Spleen (tissue), 11 donors: ENCODE measurements around the gene PELI2. TPM values are rescaled to one million over a fixed set of nuclear protein-coding genes. Genes with fewer than 3 reads are reported as not detected.

ENCODE experiments used
- DNase-seq: peaks from one replicate; pipeline ENCODE4 v3.0.0-alpha.2; 2020
- H3K27ac ChIP-seq, 8 donors: fragments of 200-600 bp; sonication (generic) in 7 of 8; 1 replicate in 4 of 8; 2 replicates in 4 of 8; pipeline versions ENCODE4 v1.5.0 to v1.8.0; 2016 to 2021; ENCODE audit warnings: inconsistent platforms in 4 of 8, mild to moderate bottlenecking in 4 of 8, moderate library complexity in 1 of 8
- H3K27me3 ChIP-seq, 7 donors: fragments of 200-600 bp; sonication (generic) in 6 of 7; replicated peaks in 1 of 7; 1 replicate in 4 of 7; 2 replicates in 3 of 7; pipeline versions ENCODE4 v1.5.0 to v1.8.0; 2016 to 2021; ENCODE audit warnings: inconsistent platforms in 3 of 7, mild to moderate bottlenecking in 1 of 7
- H3K36me3 ChIP-seq, 6 donors: fragments of 200-600 bp; sonication (generic) in 5 of 6; 1 replicate in 4 of 6; 2 replicates in 2 of 6; pipeline versions ENCODE4 v1.5.0 to v1.8.0; 2016 to 2021; ENCODE audit warnings: inconsistent platforms in 2 of 6
- H3K4me1 ChIP-seq, 6 donors: fragments of 200-600 bp; sonication (generic) in 5 of 6; 1 replicate in 3 of 6; 2 replicates in 3 of 6; pipeline versions ENCODE4 v1.5.0 to v1.8.0; 2016 to 2021; ENCODE audit warnings: inconsistent platforms in 3 of 6
- H3K4me3 ChIP-seq, 8 donors: fragments of 200-600 bp; sonication (generic) in 7 of 8; 1 replicate in 4 of 8; 2 replicates in 4 of 8; pipeline versions ENCODE4 v1.5.0 to v1.8.0; 2016 to 2021; ENCODE audit warnings: inconsistent platforms in 4 of 8, mild to moderate bottlenecking in 4 of 8, moderate library complexity in 2 of 8
- H3K9me3 ChIP-seq, 8 donors: fragments of 200-600 bp; sonication (generic) in 7 of 8; 1 replicate in 4 of 8; 2 replicates in 4 of 8; pipeline versions ENCODE4 v1.5.0 to v1.8.0; 2016 to 2021; ENCODE audit warnings: inconsistent platforms in 4 of 8
- POLR2A ChIP-seq, 3 donors: fragments of 450-650 bp; IDR thresholded peaks; one replicate each; pipeline ENCODE4 v1.5.1; 2017; ENCODE audit warnings: antibody characterized with exemption in 3 of 3, mild to moderate bottlenecking in 1 of 3
- POLR2AphosphoS5 ChIP-seq, 3 donors: sonication (generic); formaldehyde crosslinking; IDR thresholded peaks; one replicate each; pipeline ENCODE4 v1.5.1; 2017; ENCODE audit warnings: antibody characterized with exemption in 3 of 3
- WGBS, 5 donors: extraction: QIAGEN DNeasy Blood & Tissue Kit in 3 of 5; methylation state at CpG; one replicate each; pipeline versions ENCODE4 v1.1.5 to v1.1.7; 2013 to 2018; 5-methylcytosine and 5-hydroxymethylcytosine counted together
- intact Hi-C: fragments of 100-400 bp; cut with DNase I; formaldehyde crosslinking; loops from one replicate; pipeline ENCODE4 v1.15.0; 2023; ENCODE audit warnings: low total_unique reads
- polyA plus RNA-seq, 3 donors: library from polyadenylated mRNA; stranded (reverse); fragments of 200-250 nt; gene quantifications; one replicate each; pipeline ENCODE4 v1.2.1, GENCODE V29; 2013
- total RNA-seq, 7 donors: library from RNA; depleted of rRNA in 3 of 7; stranded (reverse); fragments of >200 nt in 3 of 7; fragmentation: NEBNext Ultra II Directional in 4 of 7; extraction: Animal tissue kit (Norgen Biotek cat#: 25700) in 4 of 7; gene quantifications; one replicate each; pipeline versions ENCODE4 v1.1.0 to v1.2.1, GENCODE V29; 2016 to 2021
- TF ChIP-seq, protein P1 (sequence below), 11 experiments: fragments of 200-600 bp in 7 of 11; fragments of 450-650 bp in 4 of 11; sonication (generic) in 4 of 11; IDR thresholded peaks in 8 of 11; conservative IDR thresholded peaks in 3 of 11; 1 replicate in 7 of 11; 2 replicates in 4 of 11; pipeline versions ENCODE4 v1.4.0 to v1.8.0; 2016 to 2021; ENCODE audit warnings: antibody characterized with exemption in 11 of 11, inconsistent platforms in 4 of 11, mild to moderate bottlenecking in 1 of 11
- donor health status: healthy with polysubstance abuse.
- donor health status: DM: no; HTN: no; CAD: no; lungs with moderate emphysema.
- donor health status: DM: no; HTN: no; CAD: no.
- donor health status: Bipolar disorder and iron deficiency.
- donor health status: healthy.
- donor health status: DM: no; HTN: no; CAD: no.
- donor health status: DM: yes; HTN: yes; CAD: no.

The PELI2 gene
- total and polyA plus RNA-seq, 10 donors = 2.1 to 25.3 (median 18.0) TPM

DNA sequence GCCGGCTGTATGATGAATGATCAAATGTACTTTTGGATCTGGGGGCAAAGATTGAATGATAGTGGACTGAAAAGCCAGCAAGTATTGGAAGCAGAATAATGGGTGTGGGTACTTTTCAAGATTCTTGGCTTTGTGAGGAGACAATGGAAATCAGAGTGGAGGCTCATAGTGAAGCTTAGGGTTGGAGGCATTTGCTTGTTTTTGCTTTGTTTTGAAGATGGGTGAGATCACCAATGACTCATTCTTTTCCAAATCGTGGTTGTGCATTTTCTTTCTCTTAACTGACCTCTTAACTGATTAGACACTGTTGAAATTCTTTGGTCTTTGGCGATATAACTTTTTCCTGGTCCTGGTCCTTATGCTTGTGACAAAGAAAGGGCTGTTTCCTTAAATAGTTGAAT, 54.4 kb downstream of the PELI2 start:
- WGBS, 5 donors = 55 to 67% (median 59%) methylated on average over 3 of the region's 3 CpGs
- DNase-seq = no peak
- no peak overlapping the region for H3K4me3 ChIP-seq
- H3K27ac ChIP-seq = no peak overlapping the region
- intact Hi-C loops = no loop called here
- peaks cover 0 to 18% (median 0%) of the 10 kb centered on the region in 6 donors for H3K4me1 ChIP-seq
- H3K36me3 ChIP-seq = no peaks in the 10 kb centered on the region
- no peaks in the 10 kb centered on the region for H3K27me3 ChIP-seq
- H3K9me3 ChIP-seq = no peaks in the 10 kb centered on the region
- no peak for TF ChIP-seq POLR2AphosphoS5 (IDR thresholded peaks at IDR 0.05)
- TF ChIP-seq, protein P1, sequence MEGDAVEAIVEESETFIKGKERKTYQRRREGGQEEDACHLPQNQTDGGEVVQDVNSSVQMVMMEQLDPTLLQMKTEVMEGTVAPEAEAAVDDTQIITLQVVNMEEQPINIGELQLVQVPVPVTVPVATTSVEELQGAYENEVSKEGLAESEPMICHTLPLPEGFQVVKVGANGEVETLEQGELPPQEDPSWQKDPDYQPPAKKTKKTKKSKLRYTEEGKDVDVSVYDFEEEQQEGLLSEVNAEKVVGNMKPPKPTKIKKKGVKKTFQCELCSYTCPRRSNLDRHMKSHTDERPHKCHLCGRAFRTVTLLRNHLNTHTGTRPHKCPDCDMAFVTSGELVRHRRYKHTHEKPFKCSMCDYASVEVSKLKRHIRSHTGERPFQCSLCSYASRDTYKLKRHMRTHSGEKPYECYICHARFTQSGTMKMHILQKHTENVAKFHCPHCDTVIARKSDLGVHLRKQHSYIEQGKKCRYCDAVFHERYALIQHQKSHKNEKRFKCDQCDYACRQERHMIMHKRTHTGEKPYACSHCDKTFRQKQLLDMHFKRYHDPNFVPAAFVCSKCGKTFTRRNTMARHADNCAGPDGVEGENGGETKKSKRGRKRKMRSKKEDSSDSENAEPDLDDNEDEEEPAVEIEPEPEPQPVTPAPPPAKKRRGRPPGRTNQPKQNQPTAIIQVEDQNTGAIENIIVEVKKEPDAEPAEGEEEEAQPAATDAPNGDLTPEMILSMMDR (IDR thresholded peaks at IDR 0.05 in 8 of 11, conservative IDR thresholded peaks at IDR 0.05 in 3 of 11) = no peak

DNA sequence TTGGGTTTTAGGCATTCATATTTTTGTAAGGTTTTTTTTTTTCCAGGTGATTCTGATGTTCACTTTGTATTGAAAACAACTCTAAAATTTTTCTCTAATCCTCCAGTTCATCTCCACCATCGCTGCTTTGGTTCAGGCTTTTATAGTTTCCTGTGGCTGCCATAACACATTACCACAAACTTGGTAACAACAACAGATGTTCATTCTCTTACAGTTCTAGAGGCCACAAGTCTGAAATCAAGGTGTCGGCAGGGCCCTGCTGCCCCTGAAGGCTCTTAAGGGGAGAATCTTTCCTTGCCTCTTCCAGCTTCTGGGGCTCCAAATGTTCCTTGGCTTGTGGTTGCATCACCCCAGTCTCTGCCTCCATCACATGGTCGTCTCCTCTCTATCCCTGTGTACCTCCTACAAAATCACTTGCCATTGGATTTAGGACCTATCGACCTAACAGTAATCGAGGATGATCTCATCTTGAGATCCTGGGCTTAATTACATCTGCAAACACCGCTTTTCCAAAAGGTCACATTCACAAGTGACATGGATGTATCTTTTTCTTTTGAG, 55.2 kb downstream of the PELI2 start:
- Histone ChIP-seq H3K9me3 (no peaks in the 10 kb centered on the region), H3K36me3 (peaks cover 0 to 3% (median 1%) of the 10 kb centered on the region in 6 donors), H3K4me3 (no peak overlapping the region), H3K27me3 (no peaks in the 10 kb centered on the region), H3K27ac (no peak overlapping the region), H3K4me1 (peaks cover 0 to 18% (median 0%) of the 10 kb centered on the region in 6 donors)
- no peak for TF ChIP-seq POLR2A (IDR thresholded peaks at IDR 0.05)
- TF ChIP-seq, protein P1 (IDR thresholded peaks at IDR 0.05 in 8 of 11, conservative IDR thresholded peaks at IDR 0.05 in 3 of 11) = no peak
- TF ChIP-seq POLR2AphosphoS5 (IDR thresholded peaks at IDR 0.05) = no peak
- DNase-seq = no peak
- 65 to 79% (median 71%) methylated on average over 6 of the region's 6 CpGs for whole genome bisulfite sequencing, 5 donors
- intact Hi-C loops = no loop called here

DNA sequence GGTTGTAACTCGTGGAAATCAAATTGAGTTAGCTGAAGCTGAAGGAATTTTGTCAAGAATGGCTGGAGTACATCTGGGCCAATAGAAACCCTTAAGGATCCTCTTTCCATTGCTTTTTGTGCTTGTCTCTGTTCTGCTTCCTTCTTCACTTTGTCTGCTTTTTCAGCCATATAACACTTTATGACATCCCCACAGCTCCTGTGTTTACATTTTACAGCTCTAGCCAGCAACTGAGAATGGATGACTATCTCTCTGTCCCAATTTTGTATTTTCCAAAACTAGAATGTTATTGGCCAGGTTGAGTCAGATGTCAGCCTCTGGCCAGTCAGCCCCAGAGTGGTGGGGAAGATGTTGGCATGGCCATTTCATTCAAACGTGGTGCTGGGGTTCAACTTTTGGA, 57.6 kb downstream of the PELI2 start:
- intact Hi-C loops = no loop called here
- Histone ChIP-seq H3K27me3 (no peaks in the 10 kb centered on the region), H3K4me3 (no peak overlapping the region), H3K4me1 (peaks cover 0 to 18% (median 0%) of the 10 kb centered on the region in 6 donors), H3K27ac (no peak overlapping the region), H3K36me3 (peaks cover 0 to 10% (median 2%) of the 10 kb centered on the region in 6 donors), H3K9me3 (no peaks in the 10 kb centered on the region)
- no peak for DNase-seq
- 68 to 84% (median 81%) methylated on average over 2 of the region's 2 CpGs for WGBS, 5 donors
- TF ChIP-seq POLR2AphosphoS5 (IDR thresholded peaks at IDR 0.05) = no peak
- TF ChIP-seq, protein P1 (IDR thresholded peaks at IDR 0.05 in 8 of 11, conservative IDR thresholded peaks at IDR 0.05 in 3 of 11) = no peak
- TF ChIP-seq POLR2A (IDR thresholded peaks at IDR 0.05) = no peak

DNA sequence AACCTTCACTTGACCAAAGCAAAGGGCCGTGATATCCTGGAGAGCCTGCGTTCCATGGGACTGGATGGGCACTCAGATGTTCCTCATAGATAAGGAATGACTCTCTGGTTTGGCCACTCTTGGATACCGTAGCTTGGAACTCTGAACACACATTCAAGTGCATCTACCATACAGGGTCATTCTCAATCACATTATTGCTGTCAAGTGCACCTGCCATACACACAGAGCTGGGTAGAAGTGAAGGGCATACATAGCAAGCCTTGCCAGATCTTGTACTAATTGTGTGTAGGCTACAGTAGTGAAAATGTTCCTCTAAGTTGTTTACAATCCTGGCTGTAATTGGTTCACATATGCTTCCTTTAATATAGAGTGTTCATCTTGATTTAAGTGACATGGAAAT, 58.3 kb downstream of the PELI2 start:
- no peak for TF ChIP-seq POLR2A (IDR thresholded peaks at IDR 0.05)
- no peak for TF ChIP-seq POLR2AphosphoS5 (IDR thresholded peaks at IDR 0.05)
- TF ChIP-seq, protein P1 (IDR thresholded peaks at IDR 0.05 in 8 of 11, conservative IDR thresholded peaks at IDR 0.05 in 3 of 11) = no peak
- intact Hi-C loops = no loop called here

More for the DNA sequence above, 58.3 kb downstream of the PELI2 start:
- no peak for DNase-seq
- Histone ChIP-seq H3K27me3 (no peaks in the 10 kb centered on the region), H3K4me1 (peaks cover 0 to 18% (median 0%) of the 10 kb centered on the region in 6 donors), H3K36me3 (peaks cover 0 to 10% (median 2%) of the 10 kb centered on the region in 6 donors), H3K27ac (no peak overlapping the region), H3K4me3 (no peak overlapping the region), H3K9me3 (no peaks in the 10 kb centered on the region)
- WGBS, 5 donors = 86 to 98% (median 93%) methylated on average over 3 of the region's 3 CpGs
